ENCODE results near the gene OR56A3. TPM values are rescaled to one million over a fixed set of nuclear protein-coding genes. Genes with fewer than 3 reads are reported as not detected.
"Not testable (repeated sequence)": the region's sequence is repeated elsewhere in the genome, so short reads cannot be mapped to it uniquely, and the experiment has no call there.

OR56A3 gene
- total RNA-seq, 1 donor from 2014 or later = not detected

- intact Hi-C loops (cut with micrococcal nuclease) = no loop called here
- DNase-seq = no peak
- no peak overlapping the region for H3K27ac ChIP-seq (replicated peaks)
Measured at GRCh38 chr11:5938603-5938965, 3.5 kb upstream of the OR56A3 start.

GRCh38 chr11:5940748-5941147 is 1.3 kb upstream of the OR56A3 start:
- Histone ChIP-seq H3K9me3 (replicated peaks) (peaks cover 6% of the 10 kb centered on the region), H3K27me3 (ENCODE audit: low read depth) (peaks cover 4% of the 10 kb centered on the region), H3K36me3 (no peaks in the 10 kb centered on the region), H3K27ac (replicated peaks) (no peak overlapping the region), H3K4me3 (no peak overlapping the region), H3K4me1 (no peaks in the 10 kb centered on the region)
- no peak for DNase-seq
- intact Hi-C loops (cut with micrococcal nuclease) = no loop called here
- no peak for TF ChIP-seq CTCF (IDR thresholded peaks at IDR 0.05; ENCODE audit: borderline replicate concordance)

More at GRCh38 chr11:5938603-5938965, 3.5 kb upstream of the OR56A3 start:
- Histone ChIP-seq H3K4me3 (no peak overlapping the region), H3K36me3 (no peaks in the 10 kb centered on the region), H3K4me1 (no peaks in the 10 kb centered on the region), H3K27me3 (ENCODE audit: low read depth) (peaks cover 4% of the 10 kb centered on the region), H3K9me3 (replicated peaks) (peaks cover 6% of the 10 kb centered on the region)
- no peak for TF ChIP-seq CTCF (IDR thresholded peaks at IDR 0.05; ENCODE audit: borderline replicate concordance)

GRCh38 chr11:5955586-5955985 is 13.5 kb downstream of the OR56A3 start:
- no peak for DNase-seq

GRCh38 chr11:5960704-5961320 is 18.8 kb downstream of the OR56A3 start:
- peaks cover 52% of the 10 kb centered on the region for H3K9me3 ChIP-seq (replicated peaks)
- DNase-seq; H3K4me3 ChIP-seq; intact Hi-C loops (cut with micrococcal nuclease); H3K27me3 ChIP-seq (ENCODE audit: low read depth); H3K36me3 ChIP-seq; H3K27ac ChIP-seq (replicated peaks); H3K4me1 ChIP-seq: not testable (repeated sequence)

More at GRCh38 chr11:5955586-5955985, 13.5 kb downstream of the OR56A3 start:
- no peaks in the 10 kb centered on the region for H3K27me3 ChIP-seq (ENCODE audit: low read depth)
- H3K4me3 ChIP-seq = no peak overlapping the region
- no peaks in the 10 kb centered on the region for H3K4me1 ChIP-seq
- no peak overlapping the region for H3K27ac ChIP-seq (replicated peaks)
- no peak for TF ChIP-seq CTCF (IDR thresholded peaks at IDR 0.05; ENCODE audit: borderline replicate concordance)
- intact Hi-C loops (cut with micrococcal nuclease) = no loop called here
- peaks cover 20% of the 10 kb centered on the region for H3K9me3 ChIP-seq (replicated peaks)
- no peaks in the 10 kb centered on the region for H3K36me3 ChIP-seq

- H3K4me1 ChIP-seq = no peaks in the 10 kb centered on the region
- TF ChIP-seq CTCF (IDR thresholded peaks at IDR 0.05; ENCODE audit: borderline replicate concordance) = no peak
- intact Hi-C loops (cut with micrococcal nuclease) = no loop called here
- no peak overlapping the region for H3K27ac ChIP-seq (replicated peaks)
- no peak for DNase-seq
- peaks cover 7% of the 10 kb centered on the region for H3K27me3 ChIP-seq (ENCODE audit: low read depth)
- H3K36me3 ChIP-seq = no peaks in the 10 kb centered on the region
- H3K4me3 ChIP-seq = no peak overlapping the region
- H3K9me3 ChIP-seq (replicated peaks) = peaks cover 24% of the 10 kb centered on the region
Measured at GRCh38 chr11:5966958-5967357, 24.9 kb downstream of the OR56A3 start.

GRCh38 chr11:5967708-5968107 is 25.7 kb downstream of the OR56A3 start:
- peaks cover 7% of the 10 kb centered on the region for H3K27me3 ChIP-seq (ENCODE audit: low read depth)
- H3K36me3 ChIP-seq = no peaks in the 10 kb centered on the region
- peaks cover 20% of the 10 kb centered on the region for H3K9me3 ChIP-seq (replicated peaks)
- intact Hi-C loops (cut with micrococcal nuclease) = no loop called here
- no peak for TF ChIP-seq CTCF (IDR thresholded peaks at IDR 0.05; ENCODE audit: borderline replicate concordance)
- no peaks in the 10 kb centered on the region for H3K4me1 ChIP-seq
- no peak overlapping the region for H3K27ac ChIP-seq (replicated peaks)
- DNase-seq = no peak
- no peak overlapping the region for H3K4me3 ChIP-seq

All from left ventricle myocardium inferior (tissue), 1 donor.